SK-N-SH treated with all-trans-retinoic acid at 6 μM for 48 hours (cell line): ENCODE measurements around the gene GARS1.
A peak's percentile ranks its signal among the peaks of the same experiment; 100 is the strongest.

Experiments
- ATAC-seq: fragments of 200-7000 bp; cut with Tn5 transposase; 3 replicates; pipeline ENCODE4 v1.9.1; 2020; ENCODE audit warnings: mild to moderate bottlenecking, moderate library complexity
- ARNTL ChIP-seq: fragments of 450-650 bp; formaldehyde crosslinking; IDR thresholded peaks from 2 replicates; pipeline ENCODE4 v1.5.0; 2020; ENCODE audit warnings: low read depth, mild to moderate bottlenecking, moderate library complexity, borderline replicate concordance
- BACH2 ChIP-seq: fragments of 250-450 bp; sonication (Bioruptor Pico); IDR thresholded peaks from 2 replicates; pipeline ENCODE4 v1.9.0; 2021; ENCODE audit warnings: mild to moderate bottlenecking, borderline replicate concordance
- CREB5 ChIP-seq: fragments of 250-450 bp; sonication (Bioruptor Pico); IDR thresholded peaks from 2 replicates; pipeline ENCODE4 v1.5.1; 2020; ENCODE audit warnings: low read depth, mild to moderate bottlenecking, moderate library complexity
- CSDC2 ChIP-seq: fragments of 250-450 bp; sonication (Bioruptor Pico); IDR thresholded peaks from 2 replicates; pipeline ENCODE4 v1.5.0; 2020; ENCODE audit warnings: mild to moderate bottlenecking, moderate library complexity
- CSRNP3 ChIP-seq: fragments of 250-450 bp; sonication (Bioruptor Pico); IDR thresholded peaks from 2 replicates; pipeline ENCODE4 v1.5.1; 2021; ENCODE audit warnings: mild to moderate bottlenecking, moderate library complexity
- ESRRG ChIP-seq: fragments of 250-450 bp; sonication (Bioruptor Pico); IDR thresholded peaks from 2 replicates; pipeline ENCODE4 v1.6.1; 2021; ENCODE audit warnings: mild to moderate bottlenecking
- GLIS3 ChIP-seq: fragments of 250-450 bp; sonication (Bioruptor Pico); IDR thresholded peaks from 2 replicates; pipeline ENCODE4 v1.5.0; 2020; ENCODE audit warnings: mild to moderate bottlenecking, moderate library complexity
- ISL1 ChIP-seq: fragments of 250-450 bp; sonication (Bioruptor Pico); IDR thresholded peaks from 2 replicates; pipeline ENCODE4 v2.1.2; 2022; ENCODE audit warnings: mild to moderate bottlenecking, moderate library complexity
- OSR1 ChIP-seq: fragments of 250-450 bp; sonication (Bioruptor Pico); IDR thresholded peaks from 2 replicates; pipeline ENCODE4 v1.8.0; 2022; ENCODE audit warnings: moderate library complexity, mild to moderate bottlenecking, inconsistent platforms
- PATZ1 ChIP-seq: fragments of 250-450 bp; sonication (Bioruptor Pico); IDR thresholded peaks from 2 replicates; pipeline ENCODE4 v1.8.0; 2020; ENCODE audit warnings: mild to moderate bottlenecking, moderate library complexity, borderline replicate concordance
- PPARA ChIP-seq: fragments of 250-450 bp; sonication (Bioruptor Pico); IDR thresholded peaks from 2 replicates; pipeline ENCODE4 v1.5.0; 2020; ENCODE audit warnings: mild to moderate bottlenecking, borderline replicate concordance
- RARB ChIP-seq: fragments of 250-450 bp; sonication (Bioruptor Pico); IDR thresholded peaks from 2 replicates; pipeline ENCODE4 v1.8.0; 2021; ENCODE audit warnings: mild to moderate bottlenecking, moderate library complexity
- SNAI2 ChIP-seq: fragments of 250-450 bp; sonication (Bioruptor Pico); IDR thresholded peaks from 2 replicates; pipeline ENCODE4 v1.5.0; 2020; ENCODE audit warnings: mild to moderate bottlenecking, moderate library complexity
- TCF4 ChIP-seq: fragments of 250-450 bp; sonication (Bioruptor Pico); IDR thresholded peaks from 2 replicates; pipeline ENCODE4 v1.8.0; 2021; ENCODE audit warnings: mild to moderate bottlenecking, moderate library complexity, borderline replicate concordance
- ZC3H10 ChIP-seq: fragments of 250-450 bp; sonication (Bioruptor Pico); IDR thresholded peaks from 2 replicates; pipeline ENCODE4 v1.5.1; 2021; ENCODE audit warnings: mild to moderate bottlenecking, moderate library complexity
- ZFP3 ChIP-seq: fragments of 250-450 bp; sonication (Bioruptor Pico); IDR thresholded peaks from 2 replicates; pipeline ENCODE4 v1.5.0; 2020; ENCODE audit warnings: mild to moderate bottlenecking, moderate library complexity
- ZFP30 ChIP-seq: fragments of 450-650 bp; formaldehyde crosslinking; IDR thresholded peaks from 2 replicates; pipeline ENCODE4 v1.5.0; 2022; ENCODE audit warnings: mild to moderate bottlenecking, moderate library complexity
- ZNF565 ChIP-seq: fragments of 450-650 bp; formaldehyde crosslinking; conservative IDR thresholded peaks from 2 replicates; pipeline ENCODE4 v1.5.0; 2020; ENCODE audit warnings: low read depth, mild to moderate bottlenecking, moderate library complexity
- ZNF70 ChIP-seq: fragments of 450-650 bp; formaldehyde crosslinking; IDR thresholded peaks from 2 replicates; pipeline ENCODE4 v1.5.0; 2020; ENCODE audit warnings: mild to moderate bottlenecking, moderate library complexity
- ZNF8 ChIP-seq: fragments of 450-650 bp; formaldehyde crosslinking; IDR thresholded peaks from 2 replicates; pipeline ENCODE4 v1.5.0; 2020; ENCODE audit warnings: mild to moderate bottlenecking, moderate library complexity

Gene GARS1

GRCh38 chr7:30682212-30683083 is 87.8 kb downstream of the GARS1 start, which contains the start of gene CRHR2:
TSS of gene CRHR2 (minus strand) at chr7:30682456. CDS start at chr7:30682280, 176 bp downstream.
- ATAC-seq = peak; percentile 66

GRCh38 chr7:30683306-30683705 is 88.6 kb downstream of the GARS1 start:
- TF ChIP-seq CREB5 (no peak), ESRRG (CRISPR knock-in tag) (no peak), CSRNP3 (CRISPR knock-in tag) (no peak), SNAI2 (no peak), ISL1 (CRISPR knock-in tag) (no peak), ZFP30 (CRISPR knock-in tag) (no peak), PATZ1 (CRISPR knock-in tag) (no peak), RARB (CRISPR knock-in tag) (no peak), ARNTL (CRISPR knock-in tag) (no peak), TCF4 (CRISPR knock-in tag) (no peak), GLIS3 (CRISPR knock-in tag) (no peak), ZNF8 (CRISPR knock-in tag) (no peak), ZNF70 (no peak), CSDC2 (CRISPR knock-in tag) (no peak), ZC3H10 (CRISPR knock-in tag) (no peak), ZFP3 (no peak), ZNF565 (CRISPR knock-in tag) (no peak), OSR1 (no peak), BACH2 (no peak), PPARA (CRISPR knock-in tag) (no peak)
- TF ChIP-seq, all 23 proteins: peak for 0
- no peak for ATAC-seq

More at GRCh38 chr7:30682212-30683083, 87.8 kb downstream of the GARS1 start, which contains the start of gene CRHR2:
- TF ChIP-seq ESRRG (CRISPR knock-in tag) = no peak
- TF ChIP-seq, all 23 proteins: peak for 0
